AG10803 (cell line): ENCODE results near the gene APOL5.
"Not testable (repeated sequence)": the region's sequence is repeated elsewhere in the genome, so short reads cannot be mapped to it uniquely, and the experiment has no call there.

Source experiments
- DNase-seq: peaks from one replicate; pipeline ENCODE4 v3.0.0; 2010; ENCODE audit warnings: low read depth
- H3K4me3 ChIP-seq: 2 replicates; pipeline ENCODE4 v1.5.1; 2011; ENCODE audit warnings: mild to moderate bottlenecking, low read length, control low read depth
- TF ChIP-seq, protein P1 (sequence below): conservative IDR thresholded peaks from 2 replicates; pipeline ENCODE4 v1.5.1; 2011; ENCODE audit warnings: mild to moderate bottlenecking, low read length, control low read depth, inconsistent platforms

APOL5 gene

DNA sequence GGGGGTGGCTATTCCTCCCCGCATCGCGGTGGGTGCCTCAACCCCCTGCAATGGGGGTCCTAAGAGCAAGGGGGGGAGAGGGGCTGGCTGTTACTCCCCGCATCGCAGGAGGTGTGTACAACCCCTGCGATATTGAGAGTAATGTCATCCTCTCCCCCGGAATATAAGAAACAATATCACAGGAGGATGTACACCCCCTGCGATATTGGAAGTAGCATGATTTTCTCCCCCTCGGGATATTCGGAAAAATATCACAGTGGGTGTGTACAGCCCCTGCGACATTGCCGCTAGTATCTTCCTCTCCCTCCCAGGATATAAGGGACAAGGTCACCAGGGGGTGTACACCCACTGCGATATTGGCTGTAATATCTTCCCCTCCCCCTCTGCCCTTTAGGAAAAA lies 22.5 kb upstream of the APOL5 start:
- TF ChIP-seq, protein P1, sequence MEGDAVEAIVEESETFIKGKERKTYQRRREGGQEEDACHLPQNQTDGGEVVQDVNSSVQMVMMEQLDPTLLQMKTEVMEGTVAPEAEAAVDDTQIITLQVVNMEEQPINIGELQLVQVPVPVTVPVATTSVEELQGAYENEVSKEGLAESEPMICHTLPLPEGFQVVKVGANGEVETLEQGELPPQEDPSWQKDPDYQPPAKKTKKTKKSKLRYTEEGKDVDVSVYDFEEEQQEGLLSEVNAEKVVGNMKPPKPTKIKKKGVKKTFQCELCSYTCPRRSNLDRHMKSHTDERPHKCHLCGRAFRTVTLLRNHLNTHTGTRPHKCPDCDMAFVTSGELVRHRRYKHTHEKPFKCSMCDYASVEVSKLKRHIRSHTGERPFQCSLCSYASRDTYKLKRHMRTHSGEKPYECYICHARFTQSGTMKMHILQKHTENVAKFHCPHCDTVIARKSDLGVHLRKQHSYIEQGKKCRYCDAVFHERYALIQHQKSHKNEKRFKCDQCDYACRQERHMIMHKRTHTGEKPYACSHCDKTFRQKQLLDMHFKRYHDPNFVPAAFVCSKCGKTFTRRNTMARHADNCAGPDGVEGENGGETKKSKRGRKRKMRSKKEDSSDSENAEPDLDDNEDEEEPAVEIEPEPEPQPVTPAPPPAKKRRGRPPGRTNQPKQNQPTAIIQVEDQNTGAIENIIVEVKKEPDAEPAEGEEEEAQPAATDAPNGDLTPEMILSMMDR = no peak
- no peak for DNase-seq
- H3K4me3 ChIP-seq = no peak overlapping the region

DNA sequence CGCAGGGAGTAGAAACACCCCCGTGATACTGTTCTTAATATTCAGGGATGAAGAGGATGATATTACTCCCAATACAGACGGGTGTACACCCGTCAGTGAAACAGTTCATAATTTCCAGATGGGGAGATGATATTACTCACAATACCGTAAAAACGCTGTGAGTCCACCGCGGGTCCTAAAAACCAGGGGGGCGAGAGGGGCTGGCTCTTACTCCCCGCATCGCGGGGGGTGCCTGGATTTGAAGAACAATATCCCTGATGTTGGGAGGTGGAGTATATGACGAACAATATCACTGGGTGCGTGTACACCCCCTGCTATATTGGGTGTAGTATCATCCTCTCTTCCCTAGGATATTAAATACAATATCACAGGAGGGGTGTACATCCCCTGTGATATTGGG lies 20.5 kb upstream of the APOL5 start:
- H3K4me3 ChIP-seq = no peak overlapping the region
- no peak for DNase-seq
- TF ChIP-seq, protein P1 = no peak

DNA sequence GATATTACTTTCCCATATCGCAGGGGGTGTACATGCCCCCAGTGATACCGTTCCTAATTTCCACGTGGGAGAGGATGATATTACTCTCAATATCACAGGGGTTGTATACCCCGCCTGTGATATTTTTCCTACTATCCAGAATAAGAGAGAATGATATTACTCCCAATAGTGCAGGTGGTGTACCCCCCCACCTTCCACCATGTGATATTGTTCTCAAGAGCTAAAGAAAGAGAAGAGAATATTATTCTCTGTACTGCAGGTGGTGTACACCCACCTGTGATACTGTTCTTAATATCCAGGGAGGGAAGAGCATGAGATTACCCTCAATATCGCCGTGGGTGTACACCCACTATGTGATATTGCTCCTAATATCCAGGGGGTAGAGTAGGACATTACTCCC lies 17.8 kb upstream of the APOL5 start:
- not testable (repeated sequence) for H3K4me3 ChIP-seq

DNA sequence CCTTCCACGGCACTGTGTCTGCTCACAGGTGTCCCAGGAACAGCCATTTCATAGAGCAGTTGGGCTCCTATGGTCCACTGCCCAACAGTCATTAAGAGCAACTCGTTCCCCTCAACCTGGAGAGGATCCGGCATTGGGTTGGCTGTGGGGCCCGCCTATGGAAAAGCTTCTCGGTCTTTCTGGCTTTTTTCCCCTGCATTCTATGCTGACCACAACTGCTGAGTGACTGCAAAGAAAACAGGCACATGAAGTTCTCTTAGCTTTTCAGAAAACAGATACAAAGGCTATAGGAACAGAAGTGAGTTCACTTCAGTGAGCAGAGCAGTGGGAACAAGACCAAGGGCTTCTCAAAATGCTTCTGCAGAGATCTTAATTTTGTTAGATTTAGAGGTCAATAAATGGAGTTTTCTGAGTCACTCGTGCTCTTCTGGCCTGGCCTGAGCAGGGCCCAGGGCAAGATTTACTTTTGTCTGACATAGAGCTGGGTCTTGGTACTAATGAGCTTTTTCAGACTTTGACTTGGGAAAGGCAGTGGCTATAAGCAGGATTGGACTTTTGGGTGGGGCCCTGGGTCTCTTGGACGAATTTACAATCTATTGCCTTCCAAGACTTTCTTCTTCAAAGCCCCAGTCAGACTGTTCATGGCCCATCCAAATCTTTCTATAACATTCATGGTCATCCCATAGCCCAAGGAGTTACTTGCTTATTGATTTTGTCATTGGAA lies 13.6 kb upstream of the APOL5 start:
- no peak overlapping the region for H3K4me3 ChIP-seq
- no peak for DNase-seq
- TF ChIP-seq, protein P1 = no peak

More for the DNA sequence above, 17.8 kb upstream of the APOL5 start:
- DNase-seq = not testable (repeated sequence)

DNA sequence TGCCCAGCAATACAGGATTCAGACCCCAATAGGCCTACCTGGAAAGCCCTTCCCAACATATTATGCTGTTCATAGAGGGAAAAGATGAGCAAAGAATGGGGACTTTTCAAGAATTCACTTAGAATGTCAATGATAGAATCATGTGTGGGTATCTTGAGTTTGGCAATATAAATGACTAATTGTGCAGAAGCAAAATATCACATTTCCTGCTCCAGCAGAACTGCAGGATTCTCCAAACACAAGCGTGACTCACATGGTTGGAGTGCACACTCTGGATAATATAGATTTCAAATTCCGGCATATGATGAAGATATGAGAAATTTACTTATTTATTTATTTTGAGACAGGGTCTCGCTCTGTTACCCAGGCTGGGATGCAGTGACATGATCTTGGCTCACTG lies 12.5 kb upstream of the APOL5 start:
- no peak overlapping the region for H3K4me3 ChIP-seq
- TF ChIP-seq, protein P1 = no peak
- DNase-seq = peak; percentile 71

DNA sequence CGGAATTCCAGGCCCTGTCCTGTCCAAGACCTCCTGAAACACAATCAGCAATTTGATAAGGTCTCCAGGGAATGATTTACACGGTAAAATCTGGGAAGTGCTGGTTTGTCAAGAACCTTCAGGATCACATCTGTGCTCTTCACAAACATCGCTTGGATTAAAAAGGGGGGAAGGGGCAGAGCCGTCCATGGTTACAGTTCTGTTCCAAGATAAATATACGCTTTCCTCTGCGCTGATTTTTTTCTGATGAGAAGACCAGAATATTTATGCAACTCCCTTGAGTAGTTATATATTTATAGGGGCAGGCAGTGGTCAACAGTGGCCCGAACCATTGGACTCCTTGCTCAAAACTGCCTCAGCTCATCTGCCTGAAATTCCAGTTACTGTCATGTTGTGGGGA lies 9.2 kb upstream of the APOL5 start:
- TF ChIP-seq, protein P1 = no peak

DNA sequence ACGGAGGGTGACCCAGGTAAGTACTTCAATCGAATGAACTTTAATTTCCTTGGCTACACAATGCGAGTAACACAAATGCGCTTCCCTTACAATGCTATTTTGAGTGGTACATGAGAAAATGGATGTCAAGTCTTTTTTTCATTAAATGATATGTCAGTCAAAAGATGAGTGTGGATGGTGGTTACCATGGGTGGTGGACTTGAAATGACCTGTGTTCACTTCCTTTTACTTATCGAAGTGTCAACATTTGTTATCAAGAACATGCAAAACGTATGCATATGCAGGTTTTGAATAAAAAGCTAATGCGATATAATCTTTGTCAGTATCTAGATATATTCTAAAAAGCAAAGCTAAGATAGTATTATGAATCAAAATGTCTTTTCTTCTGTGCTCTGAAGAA lies 8.8 kb upstream of the APOL5 start:
- no peak for DNase-seq
- H3K4me3 ChIP-seq = no peak overlapping the region
- TF ChIP-seq, protein P1 = no peak

More for the DNA sequence above, 9.2 kb upstream of the APOL5 start:
- DNase-seq = no peak
- H3K4me3 ChIP-seq = no peak overlapping the region
